Measurements from ENCODE around the gene ZNF214.
"Not testable (repeated sequence)": the region's sequence is repeated elsewhere in the genome, so short reads cannot be mapped to it uniquely, and the experiment has no call there.

Gene ZNF214

DNA sequence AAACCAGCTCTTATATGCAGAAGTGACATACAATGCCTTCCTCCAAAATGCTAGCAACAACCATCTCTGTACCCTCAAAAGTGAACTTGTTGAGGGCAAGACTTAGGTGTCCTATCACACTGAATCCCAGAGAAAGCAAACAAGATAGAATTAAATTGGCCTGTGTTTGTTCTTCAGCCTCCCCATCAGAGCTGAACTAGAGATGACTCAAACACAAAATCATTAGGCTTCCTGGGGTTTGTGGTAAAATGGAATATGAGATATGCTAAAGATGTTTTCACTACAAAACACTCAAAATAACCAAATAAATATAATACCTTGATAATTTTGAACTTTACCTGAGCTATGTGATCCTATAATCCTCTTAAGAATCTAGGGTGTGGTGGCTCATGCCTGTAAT, 31.6 kb downstream of the ZNF214 start:
- no peak for DNase-seq (ENCODE audit: low read depth in 2 of 2)

DNA sequence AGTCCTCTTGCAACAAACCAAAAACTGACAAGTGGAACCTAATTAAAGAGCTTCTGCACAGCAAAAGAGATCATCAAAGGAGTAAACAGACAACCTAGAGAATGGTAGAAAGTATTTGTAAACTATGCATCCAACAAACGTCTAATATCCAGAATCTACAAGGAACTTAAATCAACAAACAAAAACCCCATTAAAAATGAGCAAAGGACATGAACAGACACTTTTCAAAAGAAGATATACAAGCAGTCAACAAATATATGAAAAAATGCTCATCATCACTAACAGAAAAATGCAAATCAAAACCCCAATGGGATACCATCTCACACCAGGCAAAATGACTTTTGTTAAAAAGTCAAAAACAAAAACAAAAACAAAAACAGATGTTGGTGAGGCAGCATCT, 33.7 kb downstream of the ZNF214 start:
- no peak for DNase-seq (ENCODE audit: low read depth in 2 of 2)

DNA sequence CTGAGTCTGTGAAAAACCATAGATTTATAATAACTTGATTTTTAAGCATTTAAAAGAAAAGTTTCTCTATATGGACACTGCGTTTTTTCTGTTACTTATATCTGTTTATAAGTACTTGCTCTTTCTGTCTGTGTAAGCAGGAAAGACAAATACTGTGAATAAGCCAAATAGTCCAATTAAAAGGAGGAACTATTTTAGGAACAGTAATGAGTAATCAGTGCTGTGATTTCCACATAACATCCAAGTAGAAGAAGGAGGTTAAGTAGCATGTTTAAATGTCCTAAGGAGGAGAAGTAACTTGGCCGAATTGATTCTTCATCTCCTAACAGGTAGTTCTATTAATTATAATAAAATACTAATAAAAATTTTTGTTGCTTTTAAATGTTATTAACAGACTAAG, 40.8 kb downstream of the ZNF214 start:
- no peak for DNase-seq (ENCODE audit: low read depth in 2 of 2)

DNA sequence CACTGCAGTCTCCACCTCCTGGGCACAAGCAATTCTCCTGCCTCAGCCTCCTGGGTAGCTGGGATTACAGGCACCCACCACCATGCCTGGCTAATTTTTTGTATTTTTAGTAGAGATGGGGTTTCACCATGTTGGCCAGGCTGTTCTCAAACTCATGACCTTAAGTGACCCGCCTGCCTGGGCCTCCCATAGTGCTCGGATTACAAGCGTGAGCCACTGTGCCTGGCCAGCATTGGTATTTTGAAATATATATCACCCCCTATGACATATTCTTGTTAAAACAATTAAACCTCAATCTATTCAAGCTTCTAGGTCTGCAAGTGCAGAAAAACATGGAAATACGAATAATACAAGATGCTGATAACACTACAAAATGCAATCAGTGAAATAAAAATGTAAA, 50.3 kb downstream of the ZNF214 start:
- not testable (repeated sequence) for DNase-seq (ENCODE audit: low read depth in 2 of 2)

DNA sequence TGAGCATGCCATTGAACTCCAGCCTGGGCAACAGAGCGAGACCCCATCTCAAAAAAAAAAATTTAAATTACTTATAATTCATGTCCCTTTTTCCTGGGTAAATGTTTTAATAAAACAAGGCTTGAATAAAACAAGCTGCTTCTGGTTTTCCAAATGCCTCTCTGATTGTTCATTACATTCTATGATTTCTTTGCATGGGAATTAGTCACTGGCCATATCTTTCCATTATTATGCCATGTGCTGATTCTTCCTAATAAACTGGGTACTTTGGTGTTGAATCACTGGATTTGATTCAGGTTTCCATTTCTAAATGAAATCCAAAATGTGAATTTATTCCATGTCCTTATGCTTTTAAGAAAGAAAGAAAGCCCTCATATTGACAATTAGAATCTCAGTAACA, 51.3 kb downstream of the ZNF214 start:
- no peak for DNase-seq (ENCODE audit: low read depth in 2 of 2)

DNA sequence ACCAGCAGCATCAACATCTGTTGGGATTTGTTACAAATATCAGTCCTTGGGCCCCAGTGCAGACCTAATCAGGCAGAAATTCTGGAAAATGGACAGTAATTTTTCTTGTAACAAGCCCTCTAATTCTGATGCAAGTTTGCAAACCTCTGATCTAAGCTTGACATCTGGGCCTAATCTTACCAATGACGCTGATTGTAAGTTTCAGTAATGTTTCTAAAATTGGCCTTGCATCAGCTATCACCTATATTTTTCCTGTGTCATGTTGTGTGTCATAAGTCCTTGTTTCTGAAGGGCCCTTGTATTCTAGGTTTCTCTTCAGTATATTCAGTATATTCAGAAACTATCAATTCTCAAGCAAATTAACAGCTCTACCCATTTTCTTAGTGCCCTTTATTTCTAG, 57.5 kb downstream of the ZNF214 start:
- DNase-seq (ENCODE audit: low read depth in 2 of 2): no peak

DNA sequence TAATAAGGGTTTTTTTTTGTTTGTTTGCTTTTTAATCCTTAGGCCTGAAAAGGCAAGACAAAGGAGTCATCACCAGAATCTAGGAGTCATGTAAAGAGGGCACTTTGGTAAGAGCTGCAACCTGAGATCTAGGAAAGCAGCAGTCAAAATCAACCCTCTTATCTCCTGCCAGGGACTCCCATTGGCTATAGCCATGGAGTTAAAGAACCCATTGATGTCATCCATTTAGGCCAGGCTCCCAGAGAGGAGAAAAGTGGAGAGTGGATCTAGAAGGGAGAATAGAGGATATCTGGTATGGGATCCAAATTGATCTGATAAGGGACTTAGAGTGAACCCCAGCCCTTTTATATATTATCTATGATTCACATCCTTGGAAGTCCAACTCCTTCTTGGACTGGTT, 58.0 kb downstream of the ZNF214 start:
- DNase-seq (ENCODE audit: low read depth in 2 of 2): no peak

DNA sequence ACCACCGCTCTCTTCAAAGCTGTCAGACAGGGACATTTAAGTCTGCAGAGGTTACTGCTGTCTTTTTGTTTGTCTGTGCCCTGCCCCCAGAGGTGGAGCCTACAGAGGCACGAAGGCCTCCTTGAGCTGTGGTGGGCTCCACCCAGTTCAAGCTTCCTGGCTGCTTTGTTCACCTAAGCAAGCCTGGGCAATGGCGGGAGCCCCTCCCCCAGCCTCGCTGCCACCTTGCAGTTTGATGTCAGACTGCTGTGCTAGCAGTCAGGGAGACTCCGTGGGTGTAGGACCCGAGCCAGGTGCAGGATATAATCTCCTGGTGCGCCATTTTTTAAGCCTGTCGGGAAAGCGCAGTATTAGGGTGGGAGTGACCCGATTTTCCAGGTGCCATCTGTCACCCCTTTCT, 65.9 kb downstream of the ZNF214 start:
- DNase-seq (ENCODE audit: low read depth in 2 of 2): not testable (repeated sequence)

All from stimulated activated CD4-positive, alpha-beta T cell treated with anti-CD3 and anti-CD28 coated beads, Interleukin-1b, Interleukin-23, amount 100 ng/mL, for 1 hour (primary cell).